ENCODE measurements around the gene GPLD1.

DNA sequence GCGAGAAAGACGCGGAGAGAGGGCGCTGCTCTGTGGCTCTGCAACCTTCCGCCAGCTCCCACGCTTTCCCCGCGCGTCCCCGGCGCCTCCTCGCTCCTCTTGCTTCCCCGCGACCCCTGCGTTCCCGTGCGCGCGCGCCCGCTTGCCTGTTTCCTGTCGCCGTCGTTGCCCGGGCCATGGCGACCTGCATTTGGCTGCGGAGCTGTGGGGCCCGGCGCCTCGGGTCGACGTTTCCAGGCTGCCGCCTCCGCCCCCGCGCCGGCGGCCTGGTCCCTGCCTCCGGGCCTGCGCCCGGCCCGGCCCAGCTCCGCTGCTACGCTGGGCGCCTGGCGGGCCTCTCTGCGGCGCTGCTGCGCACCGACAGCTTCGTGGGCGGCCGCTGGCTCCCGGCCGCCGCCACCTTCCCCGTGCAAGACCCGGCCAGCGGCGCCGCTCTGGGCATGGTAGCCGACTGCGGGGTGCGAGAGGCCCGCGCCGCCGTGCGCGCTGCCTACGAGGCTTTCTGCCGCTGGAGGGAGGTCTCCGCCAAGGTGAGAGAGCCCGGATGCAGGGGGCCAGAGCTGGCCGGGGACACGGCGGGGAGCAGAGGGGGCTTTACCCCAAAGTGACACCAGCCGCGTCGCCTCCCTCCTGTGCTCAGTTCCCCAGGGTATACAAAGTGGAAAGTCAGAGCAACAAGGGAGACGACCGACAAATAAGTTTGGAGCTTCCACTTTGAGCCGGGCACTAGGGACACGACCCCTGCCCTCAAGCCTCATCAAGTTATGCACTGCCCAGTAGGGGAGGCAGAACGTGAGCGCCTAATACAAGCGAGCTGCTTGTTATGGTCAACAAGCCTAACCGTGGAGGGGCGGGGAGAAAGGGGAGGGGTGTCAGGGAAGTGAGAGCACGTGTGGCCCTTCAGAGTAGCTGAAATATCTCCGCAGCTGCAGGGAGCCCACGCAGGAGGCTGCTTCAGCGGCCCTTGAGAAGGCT is 5.7 kb upstream of the GPLD1 start, which contains the start of gene ALDH5A1:
- TF ChIP-seq, protein P1, sequence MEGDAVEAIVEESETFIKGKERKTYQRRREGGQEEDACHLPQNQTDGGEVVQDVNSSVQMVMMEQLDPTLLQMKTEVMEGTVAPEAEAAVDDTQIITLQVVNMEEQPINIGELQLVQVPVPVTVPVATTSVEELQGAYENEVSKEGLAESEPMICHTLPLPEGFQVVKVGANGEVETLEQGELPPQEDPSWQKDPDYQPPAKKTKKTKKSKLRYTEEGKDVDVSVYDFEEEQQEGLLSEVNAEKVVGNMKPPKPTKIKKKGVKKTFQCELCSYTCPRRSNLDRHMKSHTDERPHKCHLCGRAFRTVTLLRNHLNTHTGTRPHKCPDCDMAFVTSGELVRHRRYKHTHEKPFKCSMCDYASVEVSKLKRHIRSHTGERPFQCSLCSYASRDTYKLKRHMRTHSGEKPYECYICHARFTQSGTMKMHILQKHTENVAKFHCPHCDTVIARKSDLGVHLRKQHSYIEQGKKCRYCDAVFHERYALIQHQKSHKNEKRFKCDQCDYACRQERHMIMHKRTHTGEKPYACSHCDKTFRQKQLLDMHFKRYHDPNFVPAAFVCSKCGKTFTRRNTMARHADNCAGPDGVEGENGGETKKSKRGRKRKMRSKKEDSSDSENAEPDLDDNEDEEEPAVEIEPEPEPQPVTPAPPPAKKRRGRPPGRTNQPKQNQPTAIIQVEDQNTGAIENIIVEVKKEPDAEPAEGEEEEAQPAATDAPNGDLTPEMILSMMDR (IDR thresholded peaks at IDR 0.05) = peak in 2 of 5 experiments; percentile 25 to 28
- TF ChIP-seq EP300 (IDR thresholded peaks at IDR 0.05) = peak in 1 of 2 donors; percentile 26
